GM21529 (cell line): Measurements from ENCODE around the gene SMARCD2.
"Not testable (repeated sequence)": the region's sequence is repeated elsewhere in the genome, so short reads cannot be mapped to it uniquely, and the experiment has no call there.

Source experiments
- ATAC-seq: cut with Tn5 transposase; IDR thresholded peaks from one replicate; pipeline ENCODE4 v1.9.1; 2021; ENCODE audit not compliant: unreplicated experiment

SMARCD2 gene

GRCh38 chr17:63816123-63816522 is 26.4 kb downstream of the SMARCD2 start:
- ATAC-seq = no peak

GRCh38 chr17:63809970-63810369 is 32.5 kb downstream of the SMARCD2 start:
- no peak for ATAC-seq

GRCh38 chr17:63805591-63805990 is 36.9 kb downstream of the SMARCD2 start:
- no peak for ATAC-seq

- ATAC-seq = no peak
Observed at GRCh38 chr17:63804328-63804727, 38.2 kb downstream of the SMARCD2 start.

GRCh38 chr17:63800783-63801182 is 41.7 kb downstream of the SMARCD2 start:
- ATAC-seq = no peak

GRCh38 chr17:63798572-63799106 is 43.8 kb downstream of the SMARCD2 start:
- ATAC-seq = no peak

- ATAC-seq = not testable (repeated sequence)
Observed at GRCh38 chr17:63796375-63796774, 46.1 kb downstream of the SMARCD2 start.

GRCh38 chr17:63792055-63792729 is 50.3 kb downstream of the SMARCD2 start:
- no peak for ATAC-seq

- ATAC-seq = no peak
Observed at GRCh38 chr17:63790057-63790456, 52.4 kb downstream of the SMARCD2 start.

GRCh38 chr17:63786971-63787711 is 55.3 kb downstream of the SMARCD2 start:
- ATAC-seq = no peak

- no peak for ATAC-seq
Observed at GRCh38 chr17:63786117-63786516, 56.4 kb downstream of the SMARCD2 start.

GRCh38 chr17:63785556-63785955 is 56.9 kb downstream of the SMARCD2 start:
- no peak for ATAC-seq

GRCh38 chr17:63783522-63783921 is 59.0 kb downstream of the SMARCD2 start:
- no peak for ATAC-seq
